Kidney (tissue), 14 donors: Measurements from ENCODE around the gene RUFY3. TPM values are rescaled to one million over a fixed set of nuclear protein-coding genes. Genes with fewer than 3 reads are reported as not detected.

Source experiments
- DNase-seq, 5 donors: peaks; one replicate each; pipeline ENCODE4 v3.0.0-alpha.2; 2013 to 2020
- FAIRE-seq: peaks from 2 replicates; lab custom pipeline; 2012; peaks lifted over from hg19 to GRCh38; lab: Jason Lieb, UNC
- H3K27ac ChIP-seq, 2 donors: one replicate each; pipeline ENCODE4 v1.7.0; 2013; ENCODE audit warnings: low read depth in 2 of 2, low read length in 2 of 2, inconsistent platforms in 1 of 2
- H3K27me3 ChIP-seq: one replicate; pipeline ENCODE4 v1.7.1; 2013; ENCODE audit warnings: low read length, inconsistent platforms; ENCODE audit not compliant: control insufficient read depth, insufficient read depth
- H3K36me3 ChIP-seq, 3 donors: one replicate each; pipeline versions ENCODE4 v1.7.0 to v1.7.1; 2013; ENCODE audit warnings: low read length in 3 of 3, control low read depth in 1 of 3, inconsistent platforms in 1 of 3; ENCODE audit not compliant: insufficient read depth in 3 of 3, control insufficient read depth in 2 of 3
- H3K4me1 ChIP-seq, 3 donors: one replicate each; pipeline versions ENCODE4 v1.7.0 to v1.7.1; 2013; ENCODE audit warnings: low read length in 3 of 3, inconsistent platforms in 1 of 3, low read depth in 1 of 3; ENCODE audit not compliant: control insufficient read depth in 2 of 3, insufficient read depth in 2 of 3
- H3K4me3 ChIP-seq, 3 donors: one replicate each; pipeline versions ENCODE4 v1.7.0 to v1.8.1; 2013; ENCODE audit warnings: low read length in 3 of 3, control low read depth in 1 of 3, inconsistent platforms in 1 of 3
- H3K9ac ChIP-seq, 3 donors: one replicate each; pipeline versions ENCODE4 v1.7.0 to v1.7.1; 2013; ENCODE audit warnings: low read length in 3 of 3, control low read depth in 1 of 3, inconsistent platforms in 1 of 3
- H3K9me3 ChIP-seq, 3 donors: one replicate each; pipeline versions ENCODE4 v1.7.0 to v1.7.1; 2013; ENCODE audit warnings: low read length in 3 of 3, control low read depth in 1 of 3, inconsistent platforms in 1 of 3; ENCODE audit not compliant: control insufficient read depth in 2 of 3, insufficient read depth in 1 of 3
- CTCF ChIP-seq: IDR thresholded peaks from 3 replicates; pipeline ENCODE4 v1.5.1; 2012; ENCODE audit warnings: mild to moderate bottlenecking, moderate library complexity, borderline replicate concordance; ENCODE audit not compliant: insufficient read depth; ENCODE audit errors: extremely low read depth
- intact Hi-C: fragments of 100-400 bp; cut with DNase I; formaldehyde crosslinking; loops from one replicate; pipeline ENCODE4 v1.11.1; 2022
- polyA plus RNA-seq: library from polyadenylated mRNA; stranded (reverse); fragments of 350-450 nt; fragmentation: Illumina TruSeq; extraction: RNeasy Lipid Tissue Mini Kit (QIAGEN cat#74804); gene quantifications from one replicate; pipeline ENCODE4 v1.2.3, GENCODE V29; 2014; ENCODE audit warnings: low read depth, low replicate concordance; ENCODE audit not compliant: insufficient read depth
- total RNA-seq: library from RNA; stranded (reverse); fragmentation: NEBNext Ultra II Directional; extraction: Animal tissue kit (Norgen Biotek cat#: 25700); gene quantifications from one replicate; pipeline ENCODE4 v1.2.1, GENCODE V29; 2021
- donor health status: control.
- donor health status: control.
- donor health status: control.
- donor health status: control.
- donor health status: control.
- donor health status: DM: yes; HTN: yes; CAD: no.
- donor health status: Normal renal cell carcinoma (clear cell type).

The RUFY3 gene
- total and polyA plus RNA-seq, 2 donors from 2014 or later: 40.6 to 72.5 TPM

GRCh38 chr4:70815370-70815769 lies 93.6 kb downstream of the RUFY3 start:
- Histone ChIP-seq H3K36me3 (peaks cover 0 to 20% (median 4%) of the 10 kb centered on the region in 3 donors), H3K27me3 (no peaks in the 10 kb centered on the region)
- intact Hi-C loops: no loop called here

GRCh38 chr4:70816894-70817293 lies 95.1 kb downstream of the RUFY3 start:
- Histone ChIP-seq H3K27me3 (no peaks in the 10 kb centered on the region), H3K9me3 (no peaks in the 10 kb centered on the region), H3K36me3 (peaks cover 0 to 27% (median 4%) of the 10 kb centered on the region in 3 donors), H3K9ac (no peak overlapping the region), H3K27ac (no peak overlapping the region), H3K4me1 (no peaks in the 10 kb centered on the region), H3K4me3 (no peak overlapping the region)
- intact Hi-C loops: no loop called here
- peak in 2 of 5 donors; percentile 12 to 16 for DNase-seq
- TF ChIP-seq CTCF: no peak
- no peak for FAIRE-seq

More at GRCh38 chr4:70815370-70815769, 93.6 kb downstream of the RUFY3 start:
- DNase-seq: no peak
- H3K9me3 ChIP-seq: no peaks in the 10 kb centered on the region
- H3K9ac ChIP-seq: no peak overlapping the region
- no peak for FAIRE-seq
- no peak for TF ChIP-seq CTCF
- no peak overlapping the region for H3K27ac ChIP-seq
- H3K4me1 ChIP-seq: no peaks in the 10 kb centered on the region
- no peak overlapping the region for H3K4me3 ChIP-seq

- no peaks in the 10 kb centered on the region for H3K4me1 ChIP-seq
- intact Hi-C loops: no loop called here
- DNase-seq (no peak), FAIRE-seq (no peak)
- no peak overlapping the region for H3K27ac ChIP-seq
- TF ChIP-seq CTCF: no peak
- no peaks in the 10 kb centered on the region for H3K27me3 ChIP-seq
- peaks cover 0 to 34% (median 7%) of the 10 kb centered on the region in 3 donors for H3K36me3 ChIP-seq
- H3K9ac ChIP-seq: no peak overlapping the region
- H3K9me3 ChIP-seq: no peaks in the 10 kb centered on the region
- no peak overlapping the region for H3K4me3 ChIP-seq
Measured at GRCh38 chr4:70818173-70818855, 96.5 kb downstream of the RUFY3 start.
